ENCODE results near the gene INF2.
"Not testable (repeated sequence)": the region's sequence is repeated elsewhere in the genome, so short reads cannot be mapped to it uniquely, and the experiment has no call there.

The INF2 gene

GRCh38 chr14:104689109-104689880, at the start of gene INF2:
TSS of gene INF2 (plus strand) at chr14:104689618. CDS start at chr14:104701366, 11,748 bp downstream.
- peak; percentile 53 for DNase-seq

DNA sequence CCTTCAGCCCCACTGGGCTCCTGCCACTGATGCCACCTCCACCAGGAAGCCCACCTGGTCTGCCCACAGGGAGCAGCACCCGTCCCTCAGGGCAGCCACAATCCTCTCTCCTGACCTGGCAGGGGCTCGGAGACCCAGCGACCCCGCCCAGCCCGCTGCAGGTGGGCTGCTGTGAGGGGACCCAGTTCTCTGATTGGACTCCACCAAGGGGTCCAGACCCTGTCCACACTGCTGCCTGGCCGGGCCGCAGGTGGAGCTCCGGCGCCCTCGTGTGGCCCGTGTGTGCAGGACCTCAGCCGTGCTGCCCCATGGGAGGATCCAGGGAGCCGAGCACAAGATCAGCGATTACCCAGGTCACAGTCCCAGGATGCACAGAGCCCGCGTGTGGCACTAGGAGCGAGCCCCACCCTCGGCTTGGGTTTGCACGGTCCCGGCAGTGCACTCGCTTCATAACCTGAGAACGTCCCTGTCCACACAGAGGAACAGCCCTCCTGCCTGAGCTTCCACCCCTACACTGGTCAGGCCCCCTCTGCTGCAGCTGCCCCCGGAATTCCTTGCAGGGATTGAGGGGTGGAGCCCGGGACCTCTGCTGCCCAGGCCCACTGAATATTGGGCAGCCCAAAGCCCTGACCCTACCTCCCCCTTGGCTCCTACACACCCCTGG, 49.4 kb upstream of the INF2 start:
- peak; percentile 33 for DNase-seq

GRCh38 chr14:104640681-104641080, 48.7 kb upstream of the INF2 start:
- no peak for DNase-seq

DNA sequence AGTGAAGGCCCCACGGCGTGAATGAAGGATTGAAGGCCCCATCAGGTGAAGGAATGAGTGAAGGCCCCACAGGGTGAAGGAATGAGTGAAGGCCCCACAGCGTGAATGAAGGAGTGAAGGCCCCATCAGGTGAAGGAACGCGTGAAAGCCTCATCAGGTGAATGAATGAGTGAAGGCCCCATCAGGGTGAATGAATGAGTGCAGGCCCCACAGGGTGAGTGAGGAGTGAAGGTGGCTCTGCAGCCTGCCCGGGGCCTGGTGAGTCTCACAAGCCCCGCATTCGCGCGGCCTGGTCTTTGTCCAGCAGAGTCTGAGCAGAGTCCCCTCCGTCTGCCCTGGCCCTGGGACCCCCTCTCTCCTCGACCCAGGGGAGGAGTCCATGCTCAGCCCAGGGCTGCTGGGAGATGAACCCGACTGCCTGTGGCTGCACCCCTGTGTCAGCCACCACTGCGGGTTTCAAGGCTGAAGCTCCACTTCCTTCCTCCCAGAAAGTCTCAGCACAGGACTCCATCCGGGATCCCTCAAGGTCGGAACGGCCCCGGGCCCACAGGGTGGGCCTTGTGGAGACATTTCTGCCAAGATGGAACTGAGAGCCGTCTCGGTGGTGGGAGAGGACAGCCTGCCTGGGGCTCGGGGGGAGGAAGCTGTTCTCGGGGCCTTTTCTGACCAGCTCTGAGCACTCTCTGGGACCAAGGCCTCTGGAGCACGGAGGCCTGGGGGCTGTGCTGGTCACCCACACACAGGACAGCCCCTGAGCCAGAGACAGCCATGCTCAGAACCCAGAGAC, 47.5 kb upstream of the INF2 start:
- no peak for DNase-seq

GRCh38 chr14:104642540-104642868, 46.9 kb upstream of the INF2 start:
- no peak for DNase-seq

DNA sequence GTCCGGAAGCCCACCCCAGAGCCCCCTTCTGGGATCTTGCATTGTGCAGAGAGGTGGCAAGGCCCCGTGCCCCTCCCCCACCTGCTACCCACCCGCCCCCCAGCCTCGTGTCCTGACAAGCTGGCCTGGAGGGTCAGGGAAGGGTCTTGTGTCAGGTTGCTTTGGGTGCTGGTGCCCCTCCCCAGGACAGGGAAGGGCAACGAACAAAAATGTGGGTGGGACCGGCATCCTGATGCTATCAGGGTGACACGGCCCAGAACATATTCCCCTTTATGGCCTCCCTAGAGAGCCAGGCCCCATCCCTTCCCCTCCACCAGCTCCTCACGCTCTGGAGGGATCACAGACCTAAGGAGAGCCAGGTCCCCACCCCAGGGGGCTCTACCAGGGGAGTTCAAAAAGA, 46.1 kb upstream of the INF2 start:
- DNase-seq = no peak

DNA sequence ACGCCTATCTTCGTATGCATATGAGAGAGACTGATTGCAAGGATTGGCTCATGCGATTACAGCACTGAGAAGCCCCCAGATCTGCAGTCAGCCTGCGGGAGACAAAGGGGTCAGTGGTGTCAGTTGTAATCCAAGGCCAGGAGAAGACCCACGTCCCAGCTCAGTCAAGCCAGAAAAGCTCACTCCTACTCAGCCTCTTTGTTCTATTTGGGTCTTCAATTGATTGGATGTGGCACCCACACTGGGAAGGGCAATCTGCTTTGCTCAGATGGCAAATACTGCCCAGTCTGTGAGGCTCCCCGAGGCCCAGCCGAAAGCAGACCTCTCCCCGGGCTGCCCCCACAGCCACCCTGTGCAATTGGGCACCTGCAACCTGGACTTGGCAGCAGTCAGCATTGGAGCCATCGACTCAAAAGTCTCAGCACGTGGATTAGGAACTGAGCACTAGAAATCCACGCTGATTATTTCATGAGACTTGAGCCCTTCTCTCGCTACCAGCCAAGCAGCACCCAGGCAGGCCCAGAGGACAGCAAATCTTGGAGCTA, 45.3 kb upstream of the INF2 start:
- no peak for DNase-seq

GRCh38 chr14:104644656-104645378, 44.6 kb upstream of the INF2 start:
- DNase-seq = no peak

- DNase-seq = no peak
Measured at GRCh38 chr14:104647467-104648043, 41.9 kb upstream of the INF2 start.

DNA sequence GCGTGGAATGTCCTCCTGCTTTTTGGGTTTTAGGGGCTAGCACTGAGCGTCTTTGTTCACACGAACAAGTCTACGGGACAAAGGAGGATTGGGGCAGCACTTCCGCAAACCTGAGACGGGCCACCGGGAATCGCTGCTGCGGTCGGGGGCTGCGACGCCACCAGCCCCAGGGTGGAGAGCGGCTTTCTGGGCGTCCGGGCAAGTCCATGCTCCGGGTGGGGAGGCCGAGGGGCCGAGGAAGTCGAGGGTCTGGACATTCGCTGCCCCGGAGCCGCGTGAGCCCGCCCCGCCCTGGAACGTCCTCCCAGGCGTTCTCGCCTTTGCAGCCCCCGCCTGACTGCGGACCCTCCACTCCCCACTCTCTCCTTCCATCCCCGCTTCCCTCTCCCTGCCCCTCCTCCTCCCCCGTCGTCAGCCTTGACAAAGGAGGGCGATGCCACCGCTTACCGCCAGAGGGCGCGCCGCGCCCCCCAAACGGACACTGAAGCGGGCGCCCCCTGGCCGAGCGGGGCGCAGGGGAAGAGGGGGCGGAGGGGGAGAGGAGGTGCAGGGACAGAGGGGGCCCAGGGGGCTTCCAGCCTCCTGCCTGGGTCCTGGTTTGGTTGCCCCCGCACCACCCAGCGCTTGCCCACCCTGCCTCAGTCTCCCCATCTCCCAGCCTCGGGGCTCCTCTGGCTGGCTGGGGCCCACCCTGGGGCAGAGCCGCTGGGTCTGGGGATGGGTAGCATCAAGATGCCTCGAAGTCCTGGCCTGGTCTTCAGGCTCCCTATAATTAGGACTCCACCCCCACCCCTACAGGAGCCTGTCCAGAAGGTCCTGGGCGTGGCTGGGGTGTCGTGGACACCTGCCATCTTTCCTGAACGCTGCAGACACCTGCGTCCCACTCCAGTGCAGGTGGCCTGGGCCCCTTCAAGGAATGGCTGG, 39.1 kb upstream of the INF2 start:
- peak; percentile 60 for DNase-seq

DNA sequence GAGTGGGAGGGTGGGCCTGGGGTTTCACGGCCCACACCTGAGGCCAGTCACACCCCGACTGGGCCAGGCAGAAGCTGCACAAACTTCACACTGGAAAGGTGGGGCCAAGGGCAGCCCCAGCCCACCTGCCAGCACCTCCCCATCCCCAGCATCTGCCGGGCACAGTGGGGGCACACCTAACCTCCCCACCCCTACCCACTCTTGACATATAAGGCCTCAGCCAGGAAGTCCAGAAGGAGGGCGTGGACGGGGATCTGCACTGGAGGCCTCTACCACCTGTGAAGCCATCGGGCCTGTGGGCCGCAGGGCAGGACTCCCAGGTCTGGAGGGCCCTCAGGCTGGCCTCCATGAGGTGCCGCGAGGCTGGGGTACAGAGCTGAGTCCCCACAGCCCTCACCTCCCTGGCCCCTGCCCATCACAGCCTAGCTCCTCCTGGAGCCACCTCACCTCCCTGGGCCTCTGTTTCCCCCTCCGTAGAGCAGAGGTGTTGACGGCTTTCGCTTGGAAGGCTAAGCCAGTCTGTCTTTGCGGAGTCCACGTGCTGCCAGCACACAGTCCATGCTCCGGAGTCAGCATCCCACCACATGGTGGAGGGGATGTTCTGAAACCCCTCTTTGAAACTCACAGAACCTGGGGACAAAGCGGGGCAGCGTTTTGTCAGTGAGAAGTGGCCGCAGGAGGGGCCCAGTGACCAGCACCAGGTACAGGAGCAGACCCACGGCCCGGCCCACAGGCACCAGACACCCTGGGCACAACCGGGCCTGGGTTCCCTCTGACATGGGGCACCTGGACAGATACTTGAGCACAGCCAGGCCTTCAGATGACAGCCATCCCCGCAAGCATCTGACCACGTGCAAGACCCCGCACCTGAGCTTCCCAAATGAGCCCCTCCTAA, 38.2 kb upstream of the INF2 start:
- no peak for DNase-seq

DNA sequence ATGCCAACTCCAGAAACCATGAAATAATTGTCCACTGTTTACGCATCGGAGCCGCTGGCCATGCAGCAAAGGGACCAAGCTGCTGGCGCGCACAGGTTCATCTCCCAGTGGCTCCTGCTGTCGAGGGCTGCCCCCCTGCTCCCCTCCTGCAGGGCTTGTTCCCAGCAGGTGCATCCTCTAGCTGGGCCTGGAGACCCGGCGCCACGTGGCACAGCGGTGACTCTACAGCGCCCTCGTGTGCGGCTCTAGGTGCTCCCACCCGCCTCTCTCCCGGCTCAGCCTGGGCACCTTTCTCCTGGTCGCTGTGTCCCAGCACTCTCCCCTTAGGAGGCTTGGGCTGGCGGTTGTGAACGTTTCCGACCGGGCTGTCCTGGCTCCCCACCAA, 37.5 kb upstream of the INF2 start:
- no peak for DNase-seq

- no peak for DNase-seq
Measured at GRCh38 chr14:104652386-104652785, 37.0 kb upstream of the INF2 start.

GRCh38 chr14:104653130-104653920, 36.1 kb upstream of the INF2 start:
- DNase-seq = not testable (repeated sequence)

DNA sequence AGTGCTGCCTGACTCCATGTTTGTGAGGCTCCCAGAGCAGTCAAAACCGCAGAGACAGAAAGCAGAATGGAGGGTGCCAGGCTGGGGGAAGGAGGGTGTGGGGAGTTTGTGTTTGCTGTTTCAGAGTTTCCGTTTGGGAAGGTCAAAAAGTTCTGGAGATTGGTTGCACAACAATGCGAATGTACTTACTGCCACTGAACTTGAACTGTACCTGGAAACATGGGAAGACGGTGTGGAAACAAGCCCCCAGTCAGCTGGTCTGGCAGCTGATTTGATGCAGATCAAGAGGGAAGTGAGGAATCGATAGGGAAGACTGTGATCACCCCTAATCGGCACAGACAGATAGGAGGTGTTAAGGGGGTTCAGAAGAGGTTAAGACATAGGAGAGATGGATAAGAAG, 35.3 kb upstream of the INF2 start:
- no peak for DNase-seq

GRCh38 chr14:104655128-104655848, 34.1 kb upstream of the INF2 start:
- no peak for DNase-seq

DNA sequence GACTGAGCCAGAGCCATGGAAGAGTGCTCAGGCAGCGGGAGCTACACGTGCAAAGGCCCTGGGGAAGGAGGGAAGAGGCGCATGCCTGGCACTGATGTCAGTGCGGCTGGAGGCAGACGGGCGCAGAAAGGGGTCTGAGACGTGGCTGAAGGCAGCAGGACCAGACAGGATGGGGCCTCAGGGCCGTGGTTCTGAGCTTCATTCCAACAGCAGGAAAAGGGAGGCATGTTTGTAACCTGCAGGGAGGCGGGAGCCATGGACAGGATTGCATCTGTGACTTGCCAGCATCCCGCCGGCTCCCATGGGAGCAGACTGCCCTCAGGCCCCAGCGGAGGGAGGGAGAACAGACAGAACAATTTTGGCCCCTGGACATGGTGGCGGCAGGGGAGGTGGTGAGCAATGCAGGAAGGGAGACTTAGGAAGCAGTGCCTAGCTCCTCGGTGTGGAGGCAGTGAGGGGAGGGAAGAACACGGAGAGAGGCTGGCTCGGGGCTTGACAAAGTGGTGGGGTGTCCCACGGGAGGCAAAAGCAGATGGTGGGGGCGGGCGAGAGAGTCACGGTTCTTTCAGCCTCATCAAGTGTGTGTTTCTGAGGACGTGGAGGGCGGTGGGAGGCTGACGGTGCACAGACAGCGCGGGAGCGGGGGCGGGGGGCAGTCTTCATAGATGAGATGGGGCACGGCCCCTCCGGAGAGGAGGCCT, 33.3 kb upstream of the INF2 start:
- DNase-seq = no peak

- DNase-seq = no peak
Measured at GRCh38 chr14:104657101-104657524, 32.3 kb upstream of the INF2 start.
